Stimulated activated CD8-positive, alpha-beta memory T cell treated with anti-CD3 and anti-CD28 coated beads, Interleukin-12 subunit alpha, Interleukin-12 subunit beta, amount 100 ng/mL, for 4 hours (primary cell): Measurements from ENCODE around the gene CELF1.

ENCODE experiments used
- DNase-seq: peaks from one replicate; pipeline ENCODE4 v3.0.0-alpha.2; 2020; ENCODE audit warnings: low read depth

CELF1 gene

GRCh38 chr11:47417712-47418111 lies 135.2 kb downstream of the CELF1 start:
- DNase-seq, result no peak

DNA sequence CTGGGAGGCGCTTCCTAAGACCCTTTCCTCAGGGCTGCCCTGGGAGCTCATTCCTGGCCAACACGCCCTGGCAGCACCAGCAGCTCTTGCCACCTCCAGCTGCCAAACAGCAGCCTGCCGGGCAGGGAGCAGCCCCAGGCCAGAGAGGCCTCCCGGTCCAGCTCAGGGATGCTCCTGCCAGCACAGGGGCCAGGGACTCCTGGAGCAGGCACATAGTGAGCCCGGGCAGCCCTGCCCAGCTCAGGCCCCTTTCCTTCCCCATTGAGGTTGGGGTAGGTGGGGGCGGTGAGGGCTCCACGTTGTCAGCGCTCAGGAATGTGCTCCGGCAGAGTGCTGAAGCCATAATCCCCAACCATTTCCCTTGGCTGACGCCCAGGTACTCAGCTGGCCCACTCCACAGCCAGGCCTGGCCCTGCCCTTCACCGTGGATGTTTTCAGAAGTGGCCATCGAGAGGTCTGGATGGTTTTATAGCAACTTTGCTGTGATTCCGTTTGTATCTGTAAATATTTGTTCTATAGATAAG lies 136.9 kb downstream of the CELF1 start:
- no peak for DNase-seq
